ENCODE results near the gene FIBP. TPM values are rescaled to one million over a fixed set of nuclear protein-coding genes. Genes with fewer than 3 reads are reported as not detected.

The FIBP gene
- total and polyA plus RNA-seq, 4 donors: 47.1 to 77.2 (median 62.2) TPM

DNA sequence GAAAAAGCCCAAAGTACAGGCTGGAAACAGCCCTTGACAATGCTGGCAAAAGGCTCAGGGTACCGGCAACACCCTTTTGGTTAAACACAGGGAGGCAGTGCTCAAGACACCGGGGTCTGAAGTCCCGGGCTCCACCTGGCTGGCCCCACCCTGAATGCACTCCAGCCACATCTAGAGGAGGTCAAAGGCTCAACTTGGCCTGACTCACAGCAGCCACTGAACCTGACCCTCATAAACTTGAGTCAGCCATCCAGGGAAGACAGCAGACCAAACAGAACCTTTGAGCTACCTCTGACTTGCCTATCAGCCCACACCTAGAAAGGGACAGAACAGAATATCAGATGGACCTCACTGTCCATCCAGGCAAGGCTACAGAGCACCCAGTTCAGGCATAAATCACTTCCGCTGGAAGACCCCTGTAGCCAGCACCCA lies 34.1 kb downstream of the FIBP start:
- TF ChIP-seq, protein P1, sequence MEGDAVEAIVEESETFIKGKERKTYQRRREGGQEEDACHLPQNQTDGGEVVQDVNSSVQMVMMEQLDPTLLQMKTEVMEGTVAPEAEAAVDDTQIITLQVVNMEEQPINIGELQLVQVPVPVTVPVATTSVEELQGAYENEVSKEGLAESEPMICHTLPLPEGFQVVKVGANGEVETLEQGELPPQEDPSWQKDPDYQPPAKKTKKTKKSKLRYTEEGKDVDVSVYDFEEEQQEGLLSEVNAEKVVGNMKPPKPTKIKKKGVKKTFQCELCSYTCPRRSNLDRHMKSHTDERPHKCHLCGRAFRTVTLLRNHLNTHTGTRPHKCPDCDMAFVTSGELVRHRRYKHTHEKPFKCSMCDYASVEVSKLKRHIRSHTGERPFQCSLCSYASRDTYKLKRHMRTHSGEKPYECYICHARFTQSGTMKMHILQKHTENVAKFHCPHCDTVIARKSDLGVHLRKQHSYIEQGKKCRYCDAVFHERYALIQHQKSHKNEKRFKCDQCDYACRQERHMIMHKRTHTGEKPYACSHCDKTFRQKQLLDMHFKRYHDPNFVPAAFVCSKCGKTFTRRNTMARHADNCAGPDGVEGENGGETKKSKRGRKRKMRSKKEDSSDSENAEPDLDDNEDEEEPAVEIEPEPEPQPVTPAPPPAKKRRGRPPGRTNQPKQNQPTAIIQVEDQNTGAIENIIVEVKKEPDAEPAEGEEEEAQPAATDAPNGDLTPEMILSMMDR (IDR thresholded peaks at IDR 0.05; ENCODE audit: control extremely low read depth, extremely low read depth): no peak
- no peak overlapping the region for H3K9ac ChIP-seq (ENCODE audit: insufficient read depth in 1 of 2, low read length in 2 of 2)
- peaks cover 0 to 6% (median 2%) of the 10 kb centered on the region in 4 donors for H3K9me3 ChIP-seq (ENCODE audit: control insufficient read depth in 4 of 4, insufficient read depth in 3 of 4, low read length in 3 of 4)
- peaks cover 24 to 53% (median 31%) of the 10 kb centered on the region in 4 donors for H3K36me3 ChIP-seq (ENCODE audit: control insufficient read depth in 4 of 4, insufficient read depth in 4 of 4, low read length in 4 of 4)
- H3K27me3 ChIP-seq (ENCODE audit: control insufficient read depth in 3 of 3, insufficient read depth in 3 of 3, low read length in 2 of 3): no peaks in the 10 kb centered on the region
- no peak for DNase-seq
- peaks cover 0 to 22% (median 10%) of the 10 kb centered on the region in 5 donors for H3K4me1 ChIP-seq (ENCODE audit: control insufficient read depth in 5 of 5, insufficient read depth in 5 of 5, low read length in 5 of 5)
- ATAC-seq (ENCODE audit: insufficient read depth, low FRiP score): no peak
- H3K27ac ChIP-seq (ENCODE audit: low read depth in 1 of 2, low read length in 1 of 2): no peak overlapping the region
- 91 to 99% methylated on average over 4 of the region's 4 CpGs for WGBS, 2 donors
- H3K4me3 ChIP-seq: no peak overlapping the region

DNA sequence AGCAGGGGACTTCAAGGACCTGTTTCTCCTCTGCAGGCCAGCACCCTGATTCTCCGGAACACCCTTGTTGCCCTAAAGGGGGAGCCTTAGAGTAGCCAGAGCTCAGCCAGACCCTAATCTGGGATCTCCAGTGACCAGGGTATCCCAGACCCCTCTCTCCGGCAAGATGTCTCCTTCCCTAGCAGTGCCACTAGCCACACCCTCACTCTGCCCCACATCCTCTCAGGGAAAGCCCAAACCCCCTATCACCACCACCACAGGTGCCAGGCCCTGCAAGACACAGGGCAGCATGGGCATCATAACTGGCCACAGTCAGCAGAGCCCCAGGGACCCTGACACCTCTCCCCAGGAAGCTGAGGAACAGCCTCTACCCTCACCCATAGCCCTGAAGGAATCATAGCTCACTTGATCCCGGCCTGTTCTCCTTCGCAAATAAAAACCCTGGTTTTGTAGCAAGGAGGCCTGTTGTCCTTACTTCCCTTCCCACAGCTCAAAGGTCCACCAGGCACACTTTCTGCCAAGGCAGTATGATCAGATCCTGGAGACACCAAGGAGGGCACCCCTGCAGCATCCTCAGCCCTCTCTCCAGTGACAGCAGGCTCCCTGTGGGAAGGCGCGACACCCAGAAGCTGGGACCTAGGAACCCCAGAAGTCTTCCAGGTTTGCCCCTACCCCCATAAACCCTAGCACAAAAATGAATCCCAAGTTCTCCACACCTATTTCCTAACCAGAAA lies 34.9 kb downstream of the FIBP start:
- TF ChIP-seq, protein P1 (IDR thresholded peaks at IDR 0.05; ENCODE audit: control extremely low read depth, extremely low read depth): no peak
- no peak overlapping the region for H3K4me3 ChIP-seq
- no peak for ATAC-seq (ENCODE audit: insufficient read depth, low FRiP score)
- no peak overlapping the region for H3K27ac ChIP-seq (ENCODE audit: low read depth in 1 of 2, low read length in 1 of 2)
- peaks cover 24 to 53% (median 31%) of the 10 kb centered on the region in 4 donors for H3K36me3 ChIP-seq (ENCODE audit: control insufficient read depth in 4 of 4, insufficient read depth in 4 of 4, low read length in 4 of 4)
- no peaks in the 10 kb centered on the region for H3K27me3 ChIP-seq (ENCODE audit: control insufficient read depth in 3 of 3, insufficient read depth in 3 of 3, low read length in 2 of 3)
- H3K9me3 ChIP-seq (ENCODE audit: control insufficient read depth in 4 of 4, insufficient read depth in 3 of 4, low read length in 3 of 4): peaks cover 0 to 6% (median 2%) of the 10 kb centered on the region in 4 donors
- no peak for DNase-seq
- H3K9ac ChIP-seq (ENCODE audit: insufficient read depth in 1 of 2, low read length in 2 of 2): no peak overlapping the region
- 91 to 95% methylated on average over 6 of the region's 6 CpGs for WGBS, 2 donors
- peaks cover 0 to 15% (median 8%) of the 10 kb centered on the region in 5 donors for H3K4me1 ChIP-seq (ENCODE audit: control insufficient read depth in 5 of 5, insufficient read depth in 5 of 5, low read length in 5 of 5)

DNA sequence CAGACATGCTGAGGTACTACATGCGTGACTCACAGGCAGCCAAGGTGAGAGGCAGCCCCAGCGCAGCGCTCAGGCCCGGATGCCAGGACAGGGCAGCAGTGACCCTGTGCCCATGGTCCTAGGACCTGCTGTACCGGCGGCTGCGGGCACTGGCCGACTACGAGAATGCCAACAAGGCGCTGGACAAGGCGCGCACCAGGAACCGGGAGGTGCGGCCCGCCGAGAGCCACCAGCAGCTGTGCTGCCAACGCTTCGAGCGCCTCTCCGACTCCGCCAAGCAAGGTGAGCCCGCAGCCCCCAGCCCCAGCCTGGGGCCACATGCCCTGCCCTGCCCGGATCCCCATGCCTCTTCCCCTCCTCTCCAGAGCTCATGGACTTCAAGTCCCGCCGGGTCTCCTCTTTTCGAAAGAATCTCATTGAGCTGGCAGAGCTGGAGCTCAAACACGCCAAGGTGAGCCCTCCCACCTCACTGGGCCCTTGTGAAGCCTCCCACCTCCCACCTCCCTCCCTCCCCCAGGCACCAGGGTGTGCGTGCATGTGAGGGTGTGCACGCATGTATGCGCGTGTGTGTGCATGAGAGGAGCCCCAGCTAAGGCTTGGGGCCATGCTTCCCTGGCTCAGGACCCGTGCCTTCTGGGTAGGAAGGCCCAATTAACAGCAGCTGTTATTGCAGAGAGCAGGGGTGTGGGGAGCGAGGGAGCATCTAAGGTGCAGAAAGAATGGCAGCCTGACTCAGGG lies 35.6 kb downstream of the FIBP start:
- no peak for ATAC-seq (ENCODE audit: insufficient read depth, low FRiP score)
- H3K4me1 ChIP-seq (ENCODE audit: control insufficient read depth in 5 of 5, insufficient read depth in 5 of 5, low read length in 5 of 5): peaks cover 0 to 14% (median 8%) of the 10 kb centered on the region in 5 donors
- peaks cover 24 to 53% (median 31%) of the 10 kb centered on the region in 4 donors for H3K36me3 ChIP-seq (ENCODE audit: control insufficient read depth in 4 of 4, insufficient read depth in 4 of 4, low read length in 4 of 4)
- H3K27me3 ChIP-seq (ENCODE audit: control insufficient read depth in 3 of 3, insufficient read depth in 3 of 3, low read length in 2 of 3): no peaks in the 10 kb centered on the region
- no peak overlapping the region for H3K9ac ChIP-seq (ENCODE audit: insufficient read depth in 1 of 2, low read length in 2 of 2)
- TF ChIP-seq, protein P1 (IDR thresholded peaks at IDR 0.05; ENCODE audit: control extremely low read depth, extremely low read depth): no peak
- DNase-seq: peak in 1 of 3 donors; percentile 10
- H3K27ac ChIP-seq (ENCODE audit: low read depth in 1 of 2, low read length in 1 of 2): no peak overlapping the region
- WGBS, 2 donors: 93 to 94% methylated on average over 26 to 33 of the region's 33 CpGs
- H3K4me3 ChIP-seq: no peak overlapping the region
- peaks cover 0 to 6% (median 2%) of the 10 kb centered on the region in 4 donors for H3K9me3 ChIP-seq (ENCODE audit: control insufficient read depth in 4 of 4, insufficient read depth in 3 of 4, low read length in 3 of 4)

All from lung (tissue), 12 donors.